Heart right ventricle (tissue), 16 donors: ENCODE results near the gene GID8. TPM values are rescaled to one million over a fixed set of nuclear protein-coding genes. Genes with fewer than 3 reads are reported as not detected.

Experiments
- ATAC-seq, 8 donors: fragments of 200-7000 bp; cut with Tn5 transposase; one replicate each; pipeline ENCODE4 v1.9.1; 2020; ENCODE audit warnings: mild to moderate bottlenecking in 8 of 8, moderate library complexity in 8 of 8, moderate number of reproducible peaks in 1 of 8
- DNase-seq, 2 donors: peaks; one replicate each; pipeline ENCODE4 v3.0.0-alpha.2; 2020
- H3K27ac ChIP-seq, 10 donors: fragments of 200-600 bp; sonication (generic) in 2 of 10; one replicate each; pipeline versions ENCODE4 v1.5.0 to v1.8.0; 2020 to 2022; ENCODE audit warnings: mild to moderate bottlenecking in 3 of 10
- H3K27me3 ChIP-seq, 7 donors: fragments of 200-600 bp; one replicate each; pipeline ENCODE4 v1.8.0; 2021 to 2022; ENCODE audit warnings: mild to moderate bottlenecking in 2 of 7
- H3K36me3 ChIP-seq, 9 donors: fragments of 200-600 bp; sonication (generic) in 1 of 9; one replicate each; pipeline versions ENCODE4 v1.5.0 to v1.8.0; 2020 to 2022; ENCODE audit warnings: mild to moderate bottlenecking in 2 of 9
- H3K4me1 ChIP-seq, 9 donors: fragments of 200-600 bp; sonication (generic) in 1 of 9; one replicate each; pipeline versions ENCODE4 v1.5.0 to v1.8.0; 2020 to 2022; ENCODE audit warnings: mild to moderate bottlenecking in 4 of 9
- H3K4me3 ChIP-seq, 10 donors: fragments of 200-600 bp; sonication (generic) in 2 of 10; one replicate each; pipeline versions ENCODE4 v1.5.0 to v1.8.0; 2020 to 2022; ENCODE audit warnings: mild to moderate bottlenecking in 7 of 10, moderate library complexity in 2 of 10
- H3K9me3 ChIP-seq, 11 donors: fragments of 200-600 bp in 10 of 11; sonication (generic) in 2 of 11; one replicate each; pipeline versions ENCODE4 v1.5.0 to v1.8.0; 2013 to 2022; ENCODE audit warnings: mild to moderate bottlenecking in 2 of 11, control low read depth in 1 of 11, moderate library complexity in 1 of 11
- CTCF ChIP-seq, 9 donors: fragments of 200-600 bp; sonication (generic) in 2 of 9; IDR thresholded peaks; one replicate each; pipeline versions ENCODE4 v1.5.0 to v1.8.0; 2021 to 2022; ENCODE audit warnings: antibody characterized with exemption in 9 of 9, mild to moderate bottlenecking in 5 of 9, moderate library complexity in 1 of 9
- WGBS, 2 donors: extraction: QIAGEN DNeasy Blood & Tissue Kit; methylation state at CpG; one replicate each; pipeline ENCODE4 v1.1.7; 2013; ENCODE audit warnings: inconsistent platforms in 1 of 2; 5-methylcytosine and 5-hydroxymethylcytosine counted together
- intact Hi-C, 10 donors: fragments of 100-400 bp; cut with DNase I; formaldehyde crosslinking; loops; one replicate each; pipeline versions ENCODE4 v1.11.1 to v1.14.2; 2022
- polyA plus RNA-seq, 2 donors: library from polyadenylated mRNA; stranded (reverse); fragments of 200-250 nt; gene quantifications; one replicate each; pipeline ENCODE4 v1.2.3, GENCODE V29; 2013
- total RNA-seq, 10 donors: library from RNA; stranded (reverse); fragmentation: NEBNext Ultra II Directional in 3 of 10; extraction: Animal tissue kit (Norgen Biotek cat#: 25700) in 3 of 10; gene quantifications; one replicate each; pipeline versions ENCODE4 v1.2.1 to v1.2.4, GENCODE V29; 2021 to 2023
- donor health status: Arrhythmogenic right ventricular cardiomyopathy.
- donor health status: ischemic (EF 13 %, LVEDD 7.1; RV severe dilation, severe dysfunction).
- donor health status: healthy with polysubstance abuse.
- donor health status: DM: no; HTN: yes; CAD: no.
- donor health status: DM: no; HTN: no; CAD: no.
- donor health status: ischemic (EF 25% LVEDD 6.9; RV normal size, moderate dysfunction).
- donor health status: ischemic (EF 25% LVEDD 5.7; RV mildly dilated, moderate dysfunction).
- donor health status: healthy.
- donor health status: DM: yes; HTN: yes; CAD: no.
- donor health status: Ischemic cardiomyopathy.
- donor health status: ischemic (EF 35%, LVEDD 5.7; RV mildly dilated, moderate dysfunction).
- donor health status: nonischemic (EF 11% LVEDD 7.7; RV severe dilation, severe dysfunction).
- donor health status: DM: yes; HTN: yes; CAD: no.
- donor health status: PGD.
- donor health status: ischemic (EF 29% LVEDD 5.4; RV normal size, mild dysfunction).
- donor health status: nonischemic (EF 23%, LVEDD 6.1; RV moderate dilation, normal function).

The GID8 gene
- total and polyA plus RNA-seq, 12 donors = 7.0 to 19.9 (median 16.4) TPM

- 62 to 71% methylated on average over 20 to 21 of the region's 21 CpGs for WGBS, 2 donors
- ATAC-seq = peak in 3 of 8 donors; percentile 6 to 38 (median 36)
- peaks cover 4 to 92% (median 76%) of the 10 kb centered on the region in 7 donors for H3K27me3 ChIP-seq
Observed at GRCh38 chr20:62982124-62983075, 44.5 kb downstream of the GID8 start.

GRCh38 chr20:62983210-62983609, 45.3 kb downstream of the GID8 start:
- Histone ChIP-seq H3K4me1 (peaks cover 0 to 10% (median 0%) of the 10 kb centered on the region in 9 donors), H3K27me3 (peaks cover 2 to 89% (median 71%) of the 10 kb centered on the region in 7 donors), H3K36me3 (no peaks in the 10 kb centered on the region), H3K4me3 (no peak overlapping the region), H3K9me3 (no peaks in the 10 kb centered on the region), H3K27ac (no peak overlapping the region)
- no peak for DNase-seq
- TF ChIP-seq CTCF (IDR thresholded peaks at IDR 0.05) = no peak
- no peak for ATAC-seq
- intact Hi-C loops = no loop called here
- WGBS, 2 donors = 86 to 96% methylated on average over 6 of the region's 6 CpGs

More at GRCh38 chr20:62982124-62983075, 44.5 kb downstream of the GID8 start:
- H3K4me1 ChIP-seq = peaks cover 0 to 10% (median 0%) of the 10 kb centered on the region in 9 donors
- no peak for TF ChIP-seq CTCF (IDR thresholded peaks at IDR 0.05)
- DNase-seq = no peak
- H3K36me3 ChIP-seq = no peaks in the 10 kb centered on the region
- H3K4me3 ChIP-seq = no peak overlapping the region
- H3K9me3 ChIP-seq = no peaks in the 10 kb centered on the region
- intact Hi-C loops = no loop called here
- no peak overlapping the region for H3K27ac ChIP-seq

DNA sequence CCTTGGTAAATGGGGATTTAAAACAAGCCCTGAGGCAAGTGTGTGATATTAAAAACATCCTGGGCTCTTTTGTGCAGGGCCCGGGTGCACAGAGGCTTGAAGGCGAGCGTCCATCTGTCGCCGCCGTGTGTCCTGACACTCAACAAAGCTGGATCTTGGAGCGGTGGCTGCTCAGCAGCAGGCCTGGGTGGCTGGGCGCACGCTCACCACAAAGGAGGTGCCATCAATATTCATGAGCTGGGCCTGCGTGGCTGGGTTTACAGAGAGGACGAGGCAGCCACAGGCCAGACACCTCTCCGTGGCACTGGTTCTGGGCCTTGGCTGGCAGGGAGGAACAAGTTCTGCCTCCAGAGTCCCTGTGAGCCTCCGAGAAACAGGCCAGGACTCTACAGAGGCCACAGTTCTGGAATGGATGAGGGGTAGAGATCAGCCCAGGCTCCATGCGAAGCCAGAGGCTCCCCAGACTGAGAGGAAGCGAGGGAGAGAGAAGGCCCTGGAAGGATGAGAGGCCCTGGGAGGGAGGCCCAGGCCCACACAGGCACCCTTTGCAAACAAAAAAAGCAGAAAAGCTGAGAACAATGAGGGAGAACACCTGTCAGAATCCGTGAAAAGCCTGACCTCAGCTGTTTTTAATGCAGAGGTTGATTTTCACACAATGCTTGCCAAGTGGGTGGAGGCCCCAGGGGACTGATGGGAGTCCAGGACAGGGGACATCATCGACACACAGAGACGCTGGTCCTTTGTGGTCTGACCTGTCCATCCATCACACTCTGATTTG, 46.9 kb downstream of the GID8 start:
- Histone ChIP-seq H3K4me1 (peaks cover 0 to 10% (median 0%) of the 10 kb centered on the region in 9 donors), H3K27me3 (peaks cover 0 to 86% (median 59%) of the 10 kb centered on the region in 7 donors), H3K36me3 (no peaks in the 10 kb centered on the region), H3K4me3 (no peak overlapping the region), H3K9me3 (no peaks in the 10 kb centered on the region), H3K27ac (no peak overlapping the region)
- WGBS, 2 donors = 75% methylated on average over 18 of the region's 18 CpGs
- DNase-seq (no peak), ATAC-seq (peak in 2 of 8 donors; percentile 17 to 60)
- TF ChIP-seq CTCF (IDR thresholded peaks at IDR 0.05) = no peak
- intact Hi-C loops = no loop called here

GRCh38 chr20:62985444-62985778, 47.5 kb downstream of the GID8 start:
- DNase-seq = peak; percentile 28 to 59
- no peaks in the 10 kb centered on the region for H3K36me3 ChIP-seq
- peaks cover 0 to 84% (median 56%) of the 10 kb centered on the region in 7 donors for H3K27me3 ChIP-seq
- 64 to 65% methylated on average over 14 of the region's 14 CpGs for WGBS, 2 donors
- intact Hi-C loops = no loop called here
- no peak overlapping the region for H3K4me3 ChIP-seq
- TF ChIP-seq CTCF (IDR thresholded peaks at IDR 0.05) = no peak
- H3K27ac ChIP-seq = no peak overlapping the region
- ATAC-seq = peak in 7 of 8 donors; percentile 13 to 77 (median 46)
- H3K9me3 ChIP-seq = no peaks in the 10 kb centered on the region
- H3K4me1 ChIP-seq = peaks cover 0 to 10% (median 0%) of the 10 kb centered on the region in 9 donors
